ENCODE measurements around the gene LMNTD2. TPM values are rescaled to one million over a fixed set of nuclear protein-coding genes. Genes with fewer than 3 reads are reported as not detected.

LMNTD2 gene
- polyA plus RNA-seq, 2 of the 4 experiments (the other 2 are of a cell fraction), result 2.2 to 3.5 TPM

- no peak overlapping the region for H3K4me3 ChIP-seq
- ChIA-PET CTCF (interaction anchor here (2.5 kb wide), 1 partner anchor 9 kb away, joined by 6 read pairs; no protein-coding TSS in a partner anchor), POLR2A (no interaction called here)
- H3K4me2 ChIP-seq, result no peak overlapping the region
- FAIRE-seq, result no peak
- no peaks in the 10 kb centered on the region for H3K4me1 ChIP-seq
- DNase-seq (ENCODE audit: low read depth in 1 of 2, low spot score in 1 of 2), result no peak
- H3K27ac ChIP-seq, result no peak overlapping the region
- WGBS (ENCODE audit: missing lambda C conversion rate), result 95% methylated on average over 25 of the region's 30 CpGs
- no peak for ATAC-seq
- no peaks in the 10 kb centered on the region for H3K9me3 ChIP-seq
- TF ChIP-seq GATA3 (IDR thresholded peaks at IDR 0.05; ENCODE audit: borderline replicate concordance) (no peak), NPAS2 (CRISPR knock-in tag; IDR thresholded peaks at IDR 0.05; ENCODE audit: borderline replicate concordance) (no peak), HOXA7 (CRISPR knock-in tag; IDR thresholded peaks at IDR 0.05) (no peak), E2F6 (IDR thresholded peaks at IDR 0.05; ENCODE audit: borderline replicate concordance, low read depth) (no peak), RFX5 (IDR thresholded peaks at IDR 0.05) (no peak), POLR2AphosphoS2 (conservative IDR thresholded peaks at IDR 0.05; ENCODE audit: low read length) (no peak), JUNB (IDR thresholded peaks at IDR 0.05) (no peak), FOSL2 (IDR thresholded peaks at IDR 0.05) (no peak), FOSL2 (CRISPR knock-in tag; IDR thresholded peaks at IDR 0.05) (no peak), EHF (CRISPR knock-in tag; IDR thresholded peaks at IDR 0.05) (no peak), RCOR1 (IDR thresholded peaks at IDR 0.05; ENCODE audit: low read depth, low read length) (no peak), FOXS1 (CRISPR knock-in tag; IDR thresholded peaks at IDR 0.05) (no peak)
- TF ChIP-seq, protein P1, sequence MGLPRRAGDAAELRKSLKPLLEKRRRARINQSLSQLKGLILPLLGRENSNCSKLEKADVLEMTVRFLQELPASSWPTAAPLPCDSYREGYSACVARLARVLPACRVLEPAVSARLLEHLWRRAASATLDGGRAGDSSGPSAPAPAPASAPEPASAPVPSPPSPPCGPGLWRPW (IDR thresholded peaks at IDR 0.05), result no peak
Observed at GRCh38 chr11:528166-528814, 32.2 kb downstream of the LMNTD2 start.

DNA sequence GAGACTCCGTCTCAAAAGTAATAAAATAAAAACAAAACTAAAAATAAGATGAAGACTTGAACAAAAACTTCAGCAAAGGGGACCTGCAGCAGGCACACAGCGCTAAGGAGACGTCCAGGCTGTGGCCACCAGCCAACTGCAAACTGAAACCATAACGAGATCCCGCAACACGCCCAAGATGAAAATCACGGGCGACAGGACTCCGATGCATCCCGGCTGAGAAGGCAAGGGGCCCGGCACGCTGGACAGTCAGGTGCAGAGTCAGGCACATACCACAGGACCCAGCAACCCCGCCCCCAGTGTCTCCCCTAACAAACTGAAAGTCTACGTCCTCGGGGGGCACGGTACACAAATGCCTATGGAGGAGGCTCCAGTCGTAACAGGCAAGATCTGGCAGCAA lies 34.3 kb downstream of the LMNTD2 start:
- H3K4me2 ChIP-seq, result no peak overlapping the region
- H3K9me3 ChIP-seq, result no peaks in the 10 kb centered on the region
- TF ChIP-seq RFX5 (IDR thresholded peaks at IDR 0.05) (no peak), NR3C1 (IDR thresholded peaks at IDR 0.05) (no peak), HOXB13 (CRISPR knock-in tag; IDR thresholded peaks at IDR 0.05; ENCODE audit: low read depth) (no peak), SMC3 (IDR thresholded peaks at IDR 0.05) (no peak), ESRRA (IDR thresholded peaks at IDR 0.05; ENCODE audit: borderline replicate concordance, low read length) (no peak), EHMT2 (IDR thresholded peaks at IDR 0.05; ENCODE audit: low read depth) (no peak), EHF (CRISPR knock-in tag; IDR thresholded peaks at IDR 0.05) (no peak), FOXS1 (CRISPR knock-in tag; IDR thresholded peaks at IDR 0.05) (no peak), ZFP36 (IDR thresholded peaks at IDR 0.05; ENCODE audit: borderline replicate concordance, partially characterized antibody) (no peak), MAZ (IDR thresholded peaks at IDR 0.05; ENCODE audit: borderline replicate concordance, low read depth, low read length) (no peak), ZSCAN20 (CRISPR knock-in tag; IDR thresholded peaks at IDR 0.05) (no peak), ATOH8 (CRISPR knock-in tag; IDR thresholded peaks at IDR 0.05; ENCODE audit: low read depth) (no peak), RNF2 (IDR thresholded peaks at IDR 0.05; ENCODE audit: borderline replicate concordance, low read depth) (no peak), RAD21 (conservative IDR thresholded peaks at IDR 0.05 in 1 of 2, IDR thresholded peaks at IDR 0.05 in 1 of 2) (no peak), EP300 (IDR thresholded peaks at IDR 0.05) (no peak), MAFK (IDR thresholded peaks at IDR 0.05; ENCODE audit: partially characterized antibody) (no peak)
- no peak overlapping the region for H3K27ac ChIP-seq
- no peak for FAIRE-seq
- no peaks in the 10 kb centered on the region for H3K4me1 ChIP-seq
- ChIA-PET POLR2A (no interaction called here), CTCF (interaction anchor here (1.4 kb wide), 1 partner anchor 75 kb away, joined by 3 read pairs; no protein-coding TSS in a partner anchor)
- no peak overlapping the region for H3K4me3 ChIP-seq
- 82% methylated on average over 17 of the region's 17 CpGs for WGBS (ENCODE audit: missing lambda C conversion rate)
- DNase-seq (ENCODE audit: low read depth in 1 of 2, low spot score in 1 of 2), result no peak
- no peak for ATAC-seq
